ENCODE measurements around the gene FBXO4.

FBXO4 gene

GRCh38 chr5:41956943-41957342, 31.9 kb downstream of the FBXO4 start:
- TF ChIP-seq EZH2phosphoT487 (IDR thresholded peaks at IDR 0.05; ENCODE audit: low read length) (no peak), EZH2 (optimal IDR thresholded peaks at IDR 0.05; ENCODE audit: low read depth, low read length) (no peak), CTCF (IDR thresholded peaks at IDR 0.05; ENCODE audit: low read length) (no peak)
- Histone ChIP-seq H3K9me2 (replicated peaks; ENCODE audit: insufficient read depth, low read length) (no peaks in the 10 kb centered on the region), H3K79me2 (ENCODE audit: low read length) (no peaks in the 10 kb centered on the region), H4K20me1 (ENCODE audit: insufficient read depth, low read length) (no peaks in the 10 kb centered on the region), H3F3A (ENCODE audit: insufficient read depth, low read length) (no peaks in the 10 kb centered on the region), H3K4me2 (ENCODE audit: low read depth, low read length) (no peak overlapping the region), H3K27me3 (replicated peaks; ENCODE audit: insufficient read depth, low read length) (no peaks in the 10 kb centered on the region), H3K9me3 (replicated peaks; ENCODE audit: insufficient read depth, low read length) (no peaks in the 10 kb centered on the region), H3K9ac (ENCODE audit: low read length) (no peak overlapping the region), H3K4me3 (ENCODE audit: low read length) (no peak overlapping the region), H2AFZ (ENCODE audit: low read length) (no peak overlapping the region), H3K4me1 (ENCODE audit: low read length) (no peaks in the 10 kb centered on the region), H3K36me3 (replicated peaks; ENCODE audit: insufficient read depth, low read length) (no peaks in the 10 kb centered on the region), H3K27ac (ENCODE audit: low read length) (no peak overlapping the region)
- no peak for DNase-seq

GRCh38 chr5:41960481-41960880, 35.4 kb downstream of the FBXO4 start:
- Histone ChIP-seq H4K20me1 (ENCODE audit: insufficient read depth, low read length) (no peaks in the 10 kb centered on the region), H3K4me1 (ENCODE audit: low read length) (no peaks in the 10 kb centered on the region), H3K79me2 (ENCODE audit: low read length) (no peaks in the 10 kb centered on the region), H3K9ac (ENCODE audit: low read length) (no peak overlapping the region), H3K9me2 (replicated peaks; ENCODE audit: insufficient read depth, low read length) (no peaks in the 10 kb centered on the region), H2AFZ (ENCODE audit: low read length) (no peak overlapping the region), H3K36me3 (replicated peaks; ENCODE audit: insufficient read depth, low read length) (no peaks in the 10 kb centered on the region), H3K27me3 (replicated peaks; ENCODE audit: insufficient read depth, low read length) (no peaks in the 10 kb centered on the region), H3F3A (ENCODE audit: insufficient read depth, low read length) (no peaks in the 10 kb centered on the region), H3K4me2 (ENCODE audit: low read depth, low read length) (no peak overlapping the region), H3K4me3 (ENCODE audit: low read length) (no peak overlapping the region), H3K9me3 (replicated peaks; ENCODE audit: insufficient read depth, low read length) (no peaks in the 10 kb centered on the region), H3K27ac (ENCODE audit: low read length) (no peak overlapping the region)
- TF ChIP-seq EZH2phosphoT487 (IDR thresholded peaks at IDR 0.05; ENCODE audit: low read length) (no peak), CTCF (IDR thresholded peaks at IDR 0.05; ENCODE audit: low read length) (no peak), EZH2 (optimal IDR thresholded peaks at IDR 0.05; ENCODE audit: low read depth, low read length) (no peak)
- no peak for DNase-seq

DNA sequence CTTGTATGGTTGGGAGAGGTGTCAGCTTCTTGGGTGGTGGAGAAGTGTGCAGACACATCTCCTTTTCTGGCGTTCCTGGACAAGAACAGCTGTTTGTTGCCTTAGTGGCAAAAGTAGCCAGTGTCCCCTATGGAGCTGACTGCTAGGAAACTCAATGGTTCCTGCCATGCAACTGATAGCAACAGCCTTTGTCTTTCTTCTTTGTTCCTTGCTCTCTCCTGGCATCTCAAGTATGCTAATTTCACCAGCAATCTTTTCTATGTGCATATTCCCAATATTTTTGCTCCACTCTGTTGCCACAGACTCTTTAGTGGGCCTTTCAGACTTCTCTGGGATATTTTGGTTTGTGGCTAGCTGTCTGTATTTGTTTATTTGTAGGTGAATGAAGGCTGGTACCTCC, 36.7 kb downstream of the FBXO4 start:
- Histone ChIP-seq H3K4me2 (ENCODE audit: low read depth, low read length) (no peak overlapping the region), H3F3A (ENCODE audit: insufficient read depth, low read length) (no peaks in the 10 kb centered on the region), H3K27ac (ENCODE audit: low read length) (no peak overlapping the region), H3K9ac (ENCODE audit: low read length) (no peak overlapping the region), H3K9me2 (replicated peaks; ENCODE audit: insufficient read depth, low read length) (no peaks in the 10 kb centered on the region), H4K20me1 (ENCODE audit: insufficient read depth, low read length) (no peaks in the 10 kb centered on the region), H2AFZ (ENCODE audit: low read length) (no peak overlapping the region), H3K36me3 (replicated peaks; ENCODE audit: insufficient read depth, low read length) (no peaks in the 10 kb centered on the region), H3K27me3 (replicated peaks; ENCODE audit: insufficient read depth, low read length) (no peaks in the 10 kb centered on the region), H3K9me3 (replicated peaks; ENCODE audit: insufficient read depth, low read length) (no peaks in the 10 kb centered on the region), H3K4me1 (ENCODE audit: low read length) (no peaks in the 10 kb centered on the region), H3K79me2 (ENCODE audit: low read length) (no peaks in the 10 kb centered on the region), H3K4me3 (ENCODE audit: low read length) (no peak overlapping the region)
- DNase-seq = no peak
- TF ChIP-seq EZH2 (optimal IDR thresholded peaks at IDR 0.05; ENCODE audit: low read depth, low read length) (no peak), EZH2phosphoT487 (IDR thresholded peaks at IDR 0.05; ENCODE audit: low read length) (no peak), CTCF (IDR thresholded peaks at IDR 0.05; ENCODE audit: low read length) (no peak)
